Neural cell (in vitro differentiated cells): ENCODE results near the gene PUSL1. TPM values are rescaled to one million over a fixed set of nuclear protein-coding genes. Genes with fewer than 3 reads are reported as not detected.

Experiments used
- H2AFZ ChIP-seq: fragments of 200-600, 300-800 bp; sonication (generic), shearing (Covaris generic); 2 replicates; pipeline ENCODE4 v1.6.0; 2014; ENCODE audit warnings: low read depth, mild to moderate bottlenecking, antibody characterized with exemption, low read length, moderate library complexity
- H3F3A ChIP-seq: fragments of 200-600 bp; shearing (Covaris generic); 2 replicates; pipeline ENCODE4 v1.6.1; 2016; ENCODE audit warnings: mild to moderate bottlenecking, moderate library complexity, mixed read lengths, antibody characterized with exemption, low read length; ENCODE audit not compliant: insufficient read depth, poor library complexity, severe bottlenecking
- H3K27ac ChIP-seq: fragments of 200-600, 300-800 bp; sonication (generic), shearing (Covaris generic); 2 replicates; pipeline ENCODE4 v1.5.1; 2014; ENCODE audit warnings: mild to moderate bottlenecking, low read length, moderate library complexity
- H3K27me3 ChIP-seq: fragments of 300-800, 200-600 bp; sonication (generic), shearing (Covaris generic); 2 replicates; pipeline ENCODE4 v1.6.0; 2014; ENCODE audit warnings: mild to moderate bottlenecking, low read depth, low read length, moderate library complexity; ENCODE audit not compliant: insufficient read depth
- H3K36me3 ChIP-seq: fragments of 300-800, 200-600 bp; sonication (generic), shearing (Covaris generic); 2 replicates; pipeline ENCODE4 v1.5.1; 2014; ENCODE audit warnings: mild to moderate bottlenecking, antibody characterized with exemption, low read length, moderate library complexity; ENCODE audit not compliant: insufficient read depth
- H3K4me2 ChIP-seq: fragments of 300-800, 200-600 bp; sonication (generic), shearing (Covaris generic); 2 replicates; pipeline ENCODE4 v1.6.0; 2014; ENCODE audit warnings: mild to moderate bottlenecking, low read length
- H3K4me3 ChIP-seq: fragments of 300-800, 200-600 bp; sonication (generic), shearing (Covaris generic); 2 replicates; pipeline ENCODE4 v1.5.1; 2014; ENCODE audit warnings: mild to moderate bottlenecking, low read length, moderate library complexity
- H3K79me2 ChIP-seq: fragments of 200-600 bp; shearing (Covaris generic); replicated peaks from 2 replicates; pipeline ENCODE4 v1.6.0; 2014; ENCODE audit warnings: mild to moderate bottlenecking, low read length, moderate library complexity; ENCODE audit not compliant: insufficient read depth
- H3K9ac ChIP-seq: fragments of 300-800, 200-600 bp; sonication (generic), shearing (Covaris generic); 2 replicates; pipeline ENCODE4 v1.6.1; 2016; ENCODE audit warnings: mild to moderate bottlenecking, low read length, mixed read lengths
- H3K9me2 ChIP-seq: fragments of 200-600 bp; shearing (Covaris generic); 2 replicates; pipeline ENCODE4 v1.6.1; 2016; ENCODE audit warnings: mild to moderate bottlenecking, low read length, mixed read lengths; ENCODE audit not compliant: insufficient read depth
- H3K9me3 ChIP-seq: fragments of 200-600, 300-800 bp; sonication (generic), shearing (Covaris generic); 2 replicates; pipeline ENCODE4 v1.6.1; 2016; ENCODE audit warnings: mild to moderate bottlenecking, mixed run types, low read length, moderate library complexity, mixed read lengths
- H4K20me1 ChIP-seq: fragments of 200-600 bp; shearing (Covaris generic); 2 replicates; pipeline ENCODE4 v1.6.1; 2016; ENCODE audit warnings: mild to moderate bottlenecking, mixed run types; ENCODE audit not compliant: insufficient read depth
- EP300 ChIP-seq: fragments of 450-650 bp; conservative IDR thresholded peaks from 2 replicates; pipeline ENCODE4 v1.6.1; 2014; ENCODE audit warnings: antibody characterized with exemption, mild to moderate bottlenecking, moderate library complexity; ENCODE audit not compliant: poor library complexity, severe bottlenecking
- EZH2 ChIP-seq: fragments of 200-600, 300-800 bp; shearing (Covaris generic), sonication (generic); IDR thresholded peaks from 2 replicates; pipeline ENCODE4 v1.6.1; 2014; ENCODE audit warnings: antibody characterized with exemption, low read length, borderline replicate concordance, mild to moderate bottlenecking; ENCODE audit not compliant: insufficient read depth, poor library complexity, severe bottlenecking
- MXI1 ChIP-seq: fragments of 450-650 bp; conservative IDR thresholded peaks from 2 replicates; pipeline ENCODE4 v1.6.1; 2014; ENCODE audit warnings: antibody characterized with exemption, mild to moderate bottlenecking; ENCODE audit not compliant: poor library complexity, severe bottlenecking
- POLR2AphosphoS5 ChIP-seq: IDR thresholded peaks from 2 replicates; pipeline ENCODE4 v1.6.1; 2012
- RAD21 ChIP-seq: fragments of 450-650 bp; conservative IDR thresholded peaks from 2 replicates; pipeline ENCODE4 v1.6.1; 2014; ENCODE audit warnings: antibody characterized with exemption, mild to moderate bottlenecking, moderate library complexity
- SMC3 ChIP-seq: fragments of 450-650 bp; conservative IDR thresholded peaks from 2 replicates; pipeline ENCODE4 v1.6.1; 2014; ENCODE audit warnings: antibody characterized with exemption, mild to moderate bottlenecking, moderate library complexity; ENCODE audit not compliant: poor library complexity
- TAF1 ChIP-seq: IDR thresholded peaks from 2 replicates; pipeline ENCODE4 v1.6.1; 2012; ENCODE audit warnings: low read depth
- polyA plus RNA-seq: library from polyadenylated mRNA; depleted of rRNA; stranded (reverse); fragments of >200 nt; gene quantifications from 2 replicates; pipeline ENCODE4 v1.2.3, GENCODE V29; 2014
- TF ChIP-seq, protein P1 (sequence below): fragments of 450-650 bp; IDR thresholded peaks from 2 replicates; pipeline ENCODE4 v1.5.1; 2014; ENCODE audit warnings: antibody characterized with exemption, mild to moderate bottlenecking, moderate library complexity; ENCODE audit not compliant: poor library complexity, severe bottlenecking
- TF ChIP-seq, protein P2 (sequence below): IDR thresholded peaks from 2 replicates; pipeline ENCODE4 v1.6.1; 2012; ENCODE audit warnings: borderline replicate concordance

PUSL1 gene
- polyA plus RNA-seq, 1 donor from 2014 or later: 25.0 TPM

- no peak overlapping the region for H3K27ac ChIP-seq
- no peaks in the 10 kb centered on the region for H3F3A ChIP-seq
- H3K9ac ChIP-seq: no peak overlapping the region
- no peaks in the 10 kb centered on the region for H3K9me2 ChIP-seq
- no peaks in the 10 kb centered on the region for H4K20me1 ChIP-seq
- H3K36me3 ChIP-seq: no peaks in the 10 kb centered on the region
- H3K9me3 ChIP-seq: no peaks in the 10 kb centered on the region
- H3K4me2 ChIP-seq: no peak overlapping the region
- H3K79me2 ChIP-seq: no peaks in the 10 kb centered on the region
- H2AFZ ChIP-seq: no peak overlapping the region
- H3K4me3 ChIP-seq: no peak overlapping the region
- no peak for TF ChIP-seq RAD21
- TF ChIP-seq SMC3: no peak
- no peak for TF ChIP-seq POLR2AphosphoS5
- H3K27me3 ChIP-seq: no peaks in the 10 kb centered on the region
These were observed 20.9 kb upstream of the PUSL1 start for GRCh38 chr1:1287288-1288110.

- H3K4me3 ChIP-seq: no peak overlapping the region
- H3F3A ChIP-seq: no peaks in the 10 kb centered on the region
- no peak overlapping the region for H3K9ac ChIP-seq
- H4K20me1 ChIP-seq: no peaks in the 10 kb centered on the region
- no peak overlapping the region for H3K27ac ChIP-seq
- H2AFZ ChIP-seq: no peak overlapping the region
- H3K79me2 ChIP-seq: no peaks in the 10 kb centered on the region
- TF ChIP-seq EZH2 (no peak), POLR2AphosphoS5 (no peak), TAF1 (no peak), EP300 (no peak), RAD21 (peak; percentile 20), MXI1 (no peak), SMC3 (peak; percentile 40)
- TF ChIP-seq, protein P1, sequence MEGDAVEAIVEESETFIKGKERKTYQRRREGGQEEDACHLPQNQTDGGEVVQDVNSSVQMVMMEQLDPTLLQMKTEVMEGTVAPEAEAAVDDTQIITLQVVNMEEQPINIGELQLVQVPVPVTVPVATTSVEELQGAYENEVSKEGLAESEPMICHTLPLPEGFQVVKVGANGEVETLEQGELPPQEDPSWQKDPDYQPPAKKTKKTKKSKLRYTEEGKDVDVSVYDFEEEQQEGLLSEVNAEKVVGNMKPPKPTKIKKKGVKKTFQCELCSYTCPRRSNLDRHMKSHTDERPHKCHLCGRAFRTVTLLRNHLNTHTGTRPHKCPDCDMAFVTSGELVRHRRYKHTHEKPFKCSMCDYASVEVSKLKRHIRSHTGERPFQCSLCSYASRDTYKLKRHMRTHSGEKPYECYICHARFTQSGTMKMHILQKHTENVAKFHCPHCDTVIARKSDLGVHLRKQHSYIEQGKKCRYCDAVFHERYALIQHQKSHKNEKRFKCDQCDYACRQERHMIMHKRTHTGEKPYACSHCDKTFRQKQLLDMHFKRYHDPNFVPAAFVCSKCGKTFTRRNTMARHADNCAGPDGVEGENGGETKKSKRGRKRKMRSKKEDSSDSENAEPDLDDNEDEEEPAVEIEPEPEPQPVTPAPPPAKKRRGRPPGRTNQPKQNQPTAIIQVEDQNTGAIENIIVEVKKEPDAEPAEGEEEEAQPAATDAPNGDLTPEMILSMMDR: peak; percentile 54
- TF ChIP-seq, protein P2, sequence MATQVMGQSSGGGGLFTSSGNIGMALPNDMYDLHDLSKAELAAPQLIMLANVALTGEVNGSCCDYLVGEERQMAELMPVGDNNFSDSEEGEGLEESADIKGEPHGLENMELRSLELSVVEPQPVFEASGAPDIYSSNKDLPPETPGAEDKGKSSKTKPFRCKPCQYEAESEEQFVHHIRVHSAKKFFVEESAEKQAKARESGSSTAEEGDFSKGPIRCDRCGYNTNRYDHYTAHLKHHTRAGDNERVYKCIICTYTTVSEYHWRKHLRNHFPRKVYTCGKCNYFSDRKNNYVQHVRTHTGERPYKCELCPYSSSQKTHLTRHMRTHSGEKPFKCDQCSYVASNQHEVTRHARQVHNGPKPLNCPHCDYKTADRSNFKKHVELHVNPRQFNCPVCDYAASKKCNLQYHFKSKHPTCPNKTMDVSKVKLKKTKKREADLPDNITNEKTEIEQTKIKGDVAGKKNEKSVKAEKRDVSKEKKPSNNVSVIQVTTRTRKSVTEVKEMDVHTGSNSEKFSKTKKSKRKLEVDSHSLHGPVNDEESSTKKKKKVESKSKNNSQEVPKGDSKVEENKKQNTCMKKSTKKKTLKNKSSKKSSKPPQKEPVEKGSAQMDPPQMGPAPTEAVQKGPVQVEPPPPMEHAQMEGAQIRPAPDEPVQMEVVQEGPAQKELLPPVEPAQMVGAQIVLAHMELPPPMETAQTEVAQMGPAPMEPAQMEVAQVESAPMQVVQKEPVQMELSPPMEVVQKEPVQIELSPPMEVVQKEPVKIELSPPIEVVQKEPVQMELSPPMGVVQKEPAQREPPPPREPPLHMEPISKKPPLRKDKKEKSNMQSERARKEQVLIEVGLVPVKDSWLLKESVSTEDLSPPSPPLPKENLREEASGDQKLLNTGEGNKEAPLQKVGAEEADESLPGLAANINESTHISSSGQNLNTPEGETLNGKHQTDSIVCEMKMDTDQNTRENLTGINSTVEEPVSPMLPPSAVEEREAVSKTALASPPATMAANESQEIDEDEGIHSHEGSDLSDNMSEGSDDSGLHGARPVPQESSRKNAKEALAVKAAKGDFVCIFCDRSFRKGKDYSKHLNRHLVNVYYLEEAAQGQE: no peak
- no peaks in the 10 kb centered on the region for H3K27me3 ChIP-seq
- H3K9me3 ChIP-seq: no peaks in the 10 kb centered on the region
- no peaks in the 10 kb centered on the region for H3K36me3 ChIP-seq
- no peak overlapping the region for H3K4me2 ChIP-seq
- no peaks in the 10 kb centered on the region for H3K9me2 ChIP-seq
These were observed 18.1 kb upstream of the PUSL1 start for GRCh38 chr1:1290238-1290731.
